ENCODE results near the gene SYTL5. TPM values are rescaled to one million over a fixed set of nuclear protein-coding genes. Genes with fewer than 3 reads are reported as not detected.
A peak's percentile ranks its signal among the peaks of the same experiment; 100 is the strongest.

SYTL5 gene
- total RNA-seq, 6 experiments from 2014 or later, result 0.10 to 0.21 (median 0.16) TPM

- Mint-ChIP-seq H3K4me1 (ENCODE audit: low read depth) (no peaks in the 10 kb centered on the region), H3K36me3 (ENCODE audit: low read depth) (no peaks in the 10 kb centered on the region), H3K27me3 (ENCODE audit: insufficient read depth) (no peaks in the 10 kb centered on the region; the same call in 1 of the 2 replicates), H3K27ac (no peak overlapping the region), H3K9me3 (no peaks in the 10 kb centered on the region), H3K4me3 (no peak overlapping the region)
- no peak for DNase-seq
- TF ChIP-seq CTCF (IDR thresholded peaks at IDR 0.05), result no peak
Measured at GRCh38 chrX:37993176-37993575, 13.2 kb upstream of the SYTL5 start.

- H3K27me3 Mint-ChIP-seq (ENCODE audit: insufficient read depth), result no peaks in the 10 kb centered on the region; the same call in 1 of the 2 replicates
- H3K27ac Mint-ChIP-seq, result no peak overlapping the region
- H3K4me3 Mint-ChIP-seq, result no peak overlapping the region
- H3K9me3 Mint-ChIP-seq, result no peaks in the 10 kb centered on the region
- no peaks in the 10 kb centered on the region for H3K36me3 Mint-ChIP-seq (ENCODE audit: low read depth)
- H3K4me1 Mint-ChIP-seq (ENCODE audit: low read depth), result peaks cover 7% of the 10 kb centered on the region
- no peak for TF ChIP-seq CTCF (IDR thresholded peaks at IDR 0.05)
- no peak for DNase-seq
Measured at GRCh38 chrX:37993837-37994619, 12.3 kb upstream of the SYTL5 start.

- Mint-ChIP-seq H3K9me3 (no peaks in the 10 kb centered on the region), H3K4me1 (ENCODE audit: low read depth) (peaks cover 7% of the 10 kb centered on the region), H3K27ac (no peak overlapping the region), H3K4me3 (no peak overlapping the region), H3K27me3 (ENCODE audit: insufficient read depth) (no peaks in the 10 kb centered on the region; the same call in 1 of the 2 replicates), H3K36me3 (ENCODE audit: low read depth) (no peaks in the 10 kb centered on the region)
- no peak for TF ChIP-seq CTCF (IDR thresholded peaks at IDR 0.05)
- no peak for DNase-seq
Measured at GRCh38 chrX:37995428-37995827, 10.9 kb upstream of the SYTL5 start.

- Mint-ChIP-seq H3K4me1 (ENCODE audit: low read depth) (peaks cover 7% of the 10 kb centered on the region), H3K36me3 (ENCODE audit: low read depth) (no peaks in the 10 kb centered on the region), H3K9me3 (no peaks in the 10 kb centered on the region), H3K27ac (no peak overlapping the region), H3K4me3 (no peak overlapping the region), H3K27me3 (ENCODE audit: insufficient read depth) (no peaks in the 10 kb centered on the region; the same call in 1 of the 2 replicates)
- no peak for DNase-seq
- no peak for TF ChIP-seq CTCF (IDR thresholded peaks at IDR 0.05)
Measured at GRCh38 chrX:37997096-37997495, 9.3 kb upstream of the SYTL5 start.

GRCh38 chrX:37998586-37999262 is 7.6 kb upstream of the SYTL5 start:
- H3K27ac Mint-ChIP-seq, result no peak overlapping the region
- H3K9me3 Mint-ChIP-seq, result no peaks in the 10 kb centered on the region
- peak; percentile 6 for DNase-seq
- TF ChIP-seq CTCF (IDR thresholded peaks at IDR 0.05), result no peak
- H3K36me3 Mint-ChIP-seq (ENCODE audit: low read depth), result no peaks in the 10 kb centered on the region
- H3K4me3 Mint-ChIP-seq, result no peak overlapping the region
- no peaks in the 10 kb centered on the region; the same call in 1 of the 2 replicates for H3K27me3 Mint-ChIP-seq (ENCODE audit: insufficient read depth)
- H3K4me1 Mint-ChIP-seq (ENCODE audit: low read depth), result peaks cover 7% of the 10 kb centered on the region
